VCaP (cell line): ENCODE results near the gene FIBCD1.
A peak's percentile ranks its signal among the peaks of the same experiment; 100 is the strongest.

Experiments
- H3K27ac ChIP-seq: fragments of 450-650 bp; 2 replicates; pipeline ENCODE4 v1.5.1; 2017
- TF ChIP-seq, protein P1 (sequence below): fragments of 450-650 bp; conservative IDR thresholded peaks from 2 replicates; pipeline ENCODE4 v1.5.1; 2017; ENCODE audit warnings: mild to moderate bottlenecking, moderate library complexity

The FIBCD1 gene

DNA sequence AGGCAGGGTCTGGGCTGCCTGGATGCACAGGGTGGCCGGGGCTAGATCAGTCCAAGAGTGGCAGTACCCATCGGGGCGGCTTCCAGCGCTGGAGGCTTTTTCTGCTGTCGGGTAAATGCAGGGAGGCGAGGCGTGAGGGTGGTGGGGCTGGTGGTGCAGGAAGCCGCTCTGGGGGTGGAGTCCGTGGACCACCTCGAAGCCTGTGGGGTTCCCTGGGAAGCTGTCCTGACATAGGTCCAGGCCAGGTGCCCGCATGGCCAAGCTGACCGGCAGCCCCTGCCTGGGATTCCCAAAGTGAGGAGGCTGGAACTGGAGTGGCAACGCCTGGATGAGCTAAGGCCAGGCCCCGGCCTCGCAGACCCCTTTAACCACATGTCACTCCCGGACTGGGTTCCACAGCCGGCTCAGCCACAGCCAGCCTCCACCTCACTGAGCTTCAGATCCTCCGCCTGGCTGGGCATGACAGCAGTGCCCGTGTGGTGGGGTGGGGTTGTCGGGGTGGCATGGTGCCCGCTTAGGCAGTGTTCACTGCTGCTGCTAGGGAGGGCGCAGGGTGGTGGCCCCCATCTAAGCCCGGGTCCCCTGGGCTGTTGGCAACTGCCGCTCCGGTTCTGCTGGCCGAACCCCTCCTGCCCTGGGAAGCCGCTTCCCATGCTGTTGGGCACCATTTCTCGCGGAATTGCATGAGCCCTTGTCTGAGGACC lies 41.0 kb downstream of the FIBCD1 start:
- no peak overlapping the region for H3K27ac ChIP-seq
- TF ChIP-seq, protein P1, sequence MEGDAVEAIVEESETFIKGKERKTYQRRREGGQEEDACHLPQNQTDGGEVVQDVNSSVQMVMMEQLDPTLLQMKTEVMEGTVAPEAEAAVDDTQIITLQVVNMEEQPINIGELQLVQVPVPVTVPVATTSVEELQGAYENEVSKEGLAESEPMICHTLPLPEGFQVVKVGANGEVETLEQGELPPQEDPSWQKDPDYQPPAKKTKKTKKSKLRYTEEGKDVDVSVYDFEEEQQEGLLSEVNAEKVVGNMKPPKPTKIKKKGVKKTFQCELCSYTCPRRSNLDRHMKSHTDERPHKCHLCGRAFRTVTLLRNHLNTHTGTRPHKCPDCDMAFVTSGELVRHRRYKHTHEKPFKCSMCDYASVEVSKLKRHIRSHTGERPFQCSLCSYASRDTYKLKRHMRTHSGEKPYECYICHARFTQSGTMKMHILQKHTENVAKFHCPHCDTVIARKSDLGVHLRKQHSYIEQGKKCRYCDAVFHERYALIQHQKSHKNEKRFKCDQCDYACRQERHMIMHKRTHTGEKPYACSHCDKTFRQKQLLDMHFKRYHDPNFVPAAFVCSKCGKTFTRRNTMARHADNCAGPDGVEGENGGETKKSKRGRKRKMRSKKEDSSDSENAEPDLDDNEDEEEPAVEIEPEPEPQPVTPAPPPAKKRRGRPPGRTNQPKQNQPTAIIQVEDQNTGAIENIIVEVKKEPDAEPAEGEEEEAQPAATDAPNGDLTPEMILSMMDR, result no peak

DNA sequence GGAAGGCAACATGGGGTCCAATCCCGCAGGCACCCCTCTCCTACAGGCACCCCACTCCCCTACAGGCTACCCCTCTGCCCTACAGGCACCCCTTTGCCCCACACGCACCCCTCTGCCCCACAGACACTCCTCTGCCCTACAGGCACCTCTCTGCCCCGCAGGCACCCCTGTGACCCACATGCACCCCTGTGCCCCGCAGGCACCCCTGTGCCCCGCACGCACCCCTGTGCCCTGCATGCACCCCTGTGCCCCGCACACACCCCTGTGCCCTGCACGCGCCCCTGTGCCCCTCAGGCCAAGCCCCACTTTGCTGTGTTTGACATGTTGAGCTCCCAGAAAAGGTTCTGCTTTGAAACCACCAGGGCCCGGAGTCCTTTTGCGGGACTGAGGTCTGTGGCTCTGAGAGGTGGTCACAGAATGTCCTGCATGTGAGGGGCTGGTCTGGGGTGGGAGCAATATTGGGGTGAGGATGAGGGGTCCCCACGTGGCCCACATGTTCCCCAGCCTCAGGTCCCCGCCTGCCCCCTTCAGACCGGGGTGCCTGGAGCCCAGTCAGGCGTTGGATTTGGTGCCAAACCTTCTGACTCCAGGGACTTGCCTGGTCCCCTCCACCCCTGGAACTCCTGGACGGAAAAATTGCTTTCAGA lies 41.8 kb downstream of the FIBCD1 start:
- no peak overlapping the region for H3K27ac ChIP-seq
- TF ChIP-seq, protein P1, result no peak

DNA sequence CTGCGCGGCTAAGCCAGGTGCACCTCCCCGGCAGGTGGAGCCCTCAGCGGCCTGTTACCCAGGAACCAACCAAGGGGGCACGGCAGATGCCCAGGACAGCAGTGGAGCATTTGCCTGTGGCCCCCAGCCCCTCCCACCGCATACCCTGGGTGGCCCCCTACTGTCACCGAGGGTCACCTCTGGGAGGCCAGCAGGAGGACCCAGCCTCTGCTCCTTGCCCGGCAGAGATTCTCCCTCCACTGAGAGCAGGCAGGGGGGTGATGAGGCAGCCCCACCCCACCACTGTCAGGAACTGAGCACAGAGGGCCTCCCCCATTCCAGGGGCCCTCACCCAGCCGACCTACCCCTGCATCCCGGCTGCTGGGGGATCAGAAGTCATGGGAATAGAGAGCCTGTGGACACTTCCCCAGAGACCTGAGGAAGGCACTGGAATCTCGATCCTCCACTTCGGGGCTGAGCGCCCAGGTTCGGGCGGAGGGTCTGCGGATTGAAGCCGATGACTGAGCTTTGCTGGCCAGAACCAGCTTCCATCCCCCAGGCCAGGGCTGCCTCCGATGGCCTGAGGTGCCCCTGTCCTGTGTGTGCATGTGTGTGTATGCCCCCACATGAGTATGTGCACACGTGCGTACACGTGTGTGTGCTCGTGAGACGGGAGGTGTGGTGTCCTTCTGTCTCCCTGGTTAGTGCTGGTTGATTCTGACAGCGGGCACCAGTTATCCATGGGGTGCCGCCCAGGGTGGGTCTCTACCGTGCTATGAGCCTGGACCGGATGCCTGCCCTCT lies 42.6 kb downstream of the FIBCD1 start, which contains the start of gene QRFP:
Gene QRFP, minus strand, starts transcription at position 580 of the 782 bp plus-strand sequence. CDS start 2,974 bp downstream, outside the sequence.
- TF ChIP-seq, protein P1, result no peak
- H3K27ac ChIP-seq, result peak within 1 kb of the TSS; percentile 91

- TF ChIP-seq, protein P1, result no peak
- peak overlapping the region; percentile 91 for H3K27ac ChIP-seq
These were observed 43.4 kb downstream of the FIBCD1 start for GRCh38 chr9:130895481-130896232.

- TF ChIP-seq, protein P1, result no peak
- peak overlapping the region; percentile 91 for H3K27ac ChIP-seq
These were observed 44.0 kb downstream of the FIBCD1 start for GRCh38 chr9:130895038-130895437.

- H3K27ac ChIP-seq, result peak overlapping the region; percentile 91
- TF ChIP-seq, protein P1, result no peak
These were observed 44.5 kb downstream of the FIBCD1 start for GRCh38 chr9:130894546-130894945.
